Subcutaneous abdominal adipose tissue (tissue), 5 donors: ENCODE data around the gene FXYD5.

Experiments
- H3K27ac ChIP-seq: one replicate; pipeline ENCODE4 v1.7.0; 2013; ENCODE audit warnings: low read depth, mild to moderate bottlenecking, inconsistent platforms, low read length, moderate library complexity
- H3K27me3 ChIP-seq, 5 donors: one replicate each; pipeline ENCODE4 v1.7.0; 2013; ENCODE audit warnings: low read length in 5 of 5, inconsistent platforms in 1 of 5; ENCODE audit not compliant: control insufficient read depth in 5 of 5, insufficient read depth in 4 of 5
- H3K36me3 ChIP-seq, 5 donors: one replicate each; pipeline ENCODE4 v1.7.0; 2013; ENCODE audit warnings: low read length in 5 of 5; ENCODE audit not compliant: control insufficient read depth in 5 of 5, insufficient read depth in 5 of 5
- H3K4me1 ChIP-seq, 5 donors: one replicate each; pipeline ENCODE4 v1.7.0; 2013; ENCODE audit warnings: low read length in 5 of 5, mild to moderate bottlenecking in 3 of 5, moderate library complexity in 1 of 5; ENCODE audit not compliant: control insufficient read depth in 5 of 5, insufficient read depth in 5 of 5
- H3K4me3 ChIP-seq, 5 donors: one replicate each; pipeline ENCODE4 v1.7.0; 2013; ENCODE audit warnings: low read length in 5 of 5, low read depth in 1 of 5
- H3K9ac ChIP-seq, 5 donors: one replicate each; pipeline ENCODE4 v1.7.0; 2013; ENCODE audit warnings: low read length in 5 of 5, mild to moderate bottlenecking in 4 of 5, moderate library complexity in 3 of 5
- H3K9me3 ChIP-seq, 5 donors: one replicate each; pipeline ENCODE4 v1.7.0; 2013; ENCODE audit warnings: low read length in 5 of 5; ENCODE audit not compliant: control insufficient read depth in 5 of 5
- donor health status: healthy.
- donor health status: healthy.
- donor health status: healthy.
- donor health status: healthy.
- donor health status: healthy.

FXYD5 gene

GRCh38 chr19:35155441-35155840, 906 bp downstream of the FXYD5 start:
- Histone ChIP-seq H3K36me3 (peaks cover 3 to 36% (median 22%) of the 10 kb centered on the region in 5 donors), H3K27me3 (peaks cover 5 to 33% (median 16%) of the 10 kb centered on the region in 5 donors), H3K9ac (peak overlapping the region in 4 of 5 donors; percentile 57 to 85 (median 74)), H3K4me1 (peaks cover 0 to 38% (median 30%) of the 10 kb centered on the region in 5 donors), H3K9me3 (no peaks in the 10 kb centered on the region), H3K4me3 (peak overlapping the region; percentile 71 to 90 (median 87)), H3K27ac (peak overlapping the region; percentile 74)

DNA sequence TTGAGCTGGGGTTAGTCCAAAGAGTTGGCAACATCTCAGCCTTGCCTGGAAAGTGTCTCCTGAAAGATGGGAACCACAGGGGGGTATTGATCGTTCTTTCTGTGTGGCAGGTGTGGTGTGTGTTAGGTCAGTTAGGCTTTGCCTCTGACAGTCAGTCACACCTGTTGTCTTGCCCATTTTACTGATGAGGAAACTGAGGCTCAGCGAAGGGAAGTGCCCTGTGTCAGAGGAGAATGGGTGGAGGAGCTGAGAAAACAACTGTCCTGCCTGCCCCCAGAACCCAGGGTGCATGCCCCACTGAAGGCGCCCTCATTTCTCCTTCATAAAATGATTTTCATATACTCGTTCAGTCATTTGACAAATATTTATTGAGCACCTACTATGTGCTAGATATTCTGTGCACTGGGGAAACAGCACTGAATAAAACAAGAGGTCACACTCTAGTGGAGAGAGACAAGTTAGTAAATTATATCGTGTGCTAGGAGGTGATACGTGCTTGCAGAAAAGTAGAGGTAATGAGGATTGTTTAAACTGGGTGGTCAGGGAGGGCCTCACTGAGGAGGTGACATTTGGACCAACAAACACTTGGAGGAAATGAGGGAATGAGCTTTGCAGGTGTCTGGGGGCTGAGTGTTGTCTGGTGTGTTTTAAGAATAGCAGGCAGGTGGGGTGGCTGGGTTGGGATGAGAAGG, 1.6 kb downstream of the FXYD5 start:
- peak overlapping the region; percentile 57 to 90 (median 71) for H3K4me3 ChIP-seq
- H3K9me3 ChIP-seq, result no peaks in the 10 kb centered on the region
- peaks cover 3 to 42% (median 28%) of the 10 kb centered on the region in 5 donors for H3K36me3 ChIP-seq
- H3K4me1 ChIP-seq, result peaks cover 0 to 38% (median 30%) of the 10 kb centered on the region in 5 donors
- peaks cover 5 to 33% (median 16%) of the 10 kb centered on the region in 5 donors for H3K27me3 ChIP-seq
- H3K27ac ChIP-seq, result no peak overlapping the region
- peak overlapping the region in 2 of 5 donors; percentile 73 to 85 for H3K9ac ChIP-seq

GRCh38 chr19:35156673-35157014, 2.1 kb downstream of the FXYD5 start:
- Histone ChIP-seq H3K36me3 (peaks cover 3 to 47% (median 33%) of the 10 kb centered on the region in 5 donors), H3K4me1 (peaks cover 0 to 38% (median 30%) of the 10 kb centered on the region in 5 donors), H3K4me3 (no peak overlapping the region), H3K27me3 (peaks cover 5 to 33% (median 13%) of the 10 kb centered on the region in 5 donors), H3K27ac (no peak overlapping the region), H3K9ac (no peak overlapping the region), H3K9me3 (no peaks in the 10 kb centered on the region)

- Histone ChIP-seq H3K36me3 (peaks cover 3 to 55% (median 40%) of the 10 kb centered on the region in 5 donors), H3K4me3 (no peak overlapping the region), H3K27ac (no peak overlapping the region), H3K4me1 (peaks cover 0 to 34% (median 30%) of the 10 kb centered on the region in 5 donors), H3K9ac (no peak overlapping the region), H3K9me3 (peaks cover 0 to 6% (median 5%) of the 10 kb centered on the region in 5 donors), H3K27me3 (peaks cover 5 to 33% (median 13%) of the 10 kb centered on the region in 5 donors)
These were observed 2.9 kb downstream of the FXYD5 start for GRCh38 chr19:35157431-35157830.

GRCh38 chr19:35159606-35160005, 5.1 kb downstream of the FXYD5 start:
- peaks cover 0 to 21% (median 8%) of the 10 kb centered on the region in 5 donors for H3K27me3 ChIP-seq
- peaks cover 5 to 75% (median 57%) of the 10 kb centered on the region in 5 donors for H3K36me3 ChIP-seq
- no peak overlapping the region for H3K9ac ChIP-seq
- no peak overlapping the region for H3K4me3 ChIP-seq
- peaks cover 7 to 18% (median 11%) of the 10 kb centered on the region in 5 donors for H3K9me3 ChIP-seq
- peaks cover 0 to 19% (median 18%) of the 10 kb centered on the region in 5 donors for H3K4me1 ChIP-seq
- H3K27ac ChIP-seq, result no peak overlapping the region

DNA sequence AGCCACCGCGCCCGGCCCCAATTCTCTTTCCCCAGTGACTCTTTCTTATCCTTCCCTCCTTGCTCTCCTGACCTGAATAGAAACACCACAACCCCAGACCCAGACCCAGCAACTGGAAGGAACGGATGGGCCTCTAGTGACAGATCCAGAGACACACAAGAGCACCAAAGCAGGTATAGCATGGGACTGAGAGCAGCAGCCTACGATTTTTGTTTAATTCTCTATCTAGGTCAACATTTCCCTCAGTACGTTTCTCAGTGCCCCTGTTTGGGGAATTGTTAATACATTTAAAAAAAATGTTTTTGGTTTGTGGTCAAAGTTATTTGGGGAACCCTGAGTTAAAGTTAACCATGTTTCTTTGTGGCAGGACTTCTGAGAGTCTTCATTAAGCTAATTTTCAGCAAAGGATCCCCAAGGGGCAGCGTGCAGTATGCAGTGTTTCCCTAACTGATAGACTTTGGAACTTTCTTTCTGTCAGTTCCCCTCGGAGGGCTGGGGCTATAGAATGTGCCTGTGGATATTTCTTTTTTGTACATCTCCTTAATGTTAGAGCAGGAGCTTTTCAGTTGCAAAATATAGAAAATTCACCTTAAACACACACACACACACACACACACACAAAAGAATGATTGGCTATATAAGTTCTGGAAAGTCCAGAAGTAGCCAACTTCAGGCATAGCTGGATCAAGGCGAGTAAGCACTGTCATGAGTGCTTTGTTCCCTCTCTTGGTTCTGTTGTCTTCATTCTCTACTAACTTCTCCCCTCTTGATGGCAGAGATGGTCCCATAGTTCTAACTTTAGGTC, 6.3 kb downstream of the FXYD5 start:
- Histone ChIP-seq H3K9ac (no peak overlapping the region), H3K36me3 (peaks cover 5 to 86% (median 67%) of the 10 kb centered on the region in 5 donors), H3K27me3 (peaks cover 0 to 9% (median 0%) of the 10 kb centered on the region in 5 donors), H3K4me3 (no peak overlapping the region), H3K9me3 (peaks cover 7 to 25% (median 11%) of the 10 kb centered on the region in 5 donors), H3K27ac (no peak overlapping the region), H3K4me1 (peaks cover 0 to 10% (median 6%) of the 10 kb centered on the region in 5 donors)

DNA sequence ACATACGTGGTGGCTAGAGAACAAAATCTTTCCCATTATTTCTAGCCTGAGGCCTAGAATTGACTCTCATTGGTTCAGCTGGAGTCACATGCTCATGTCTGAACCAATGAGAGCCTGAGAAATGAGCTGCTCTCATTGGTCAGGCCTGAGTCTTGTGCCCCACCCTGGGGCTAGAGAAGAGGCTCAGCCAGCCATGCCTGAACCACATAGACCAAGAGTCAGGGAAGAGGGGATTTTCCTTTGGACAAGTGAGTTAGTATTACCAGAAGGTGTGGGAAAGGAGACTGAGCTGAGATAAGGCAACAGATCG, 6.9 kb downstream of the FXYD5 start:
- Histone ChIP-seq H3K27ac (no peak overlapping the region), H3K4me3 (no peak overlapping the region), H3K36me3 (peaks cover 5 to 91% (median 73%) of the 10 kb centered on the region in 5 donors), H3K9me3 (peaks cover 11 to 30% (median 15%) of the 10 kb centered on the region in 5 donors), H3K9ac (no peak overlapping the region), H3K4me1 (peaks cover 0 to 5% (median under 1%) of the 10 kb centered on the region in 5 donors), H3K27me3 (peaks cover 0 to 5% (median 0%) of the 10 kb centered on the region in 5 donors)

- Histone ChIP-seq H3K36me3 (peaks cover 5 to 88% (median 76%) of the 10 kb centered on the region in 5 donors), H3K9me3 (peaks cover 15 to 35% (median 18%) of the 10 kb centered on the region in 5 donors), H3K4me3 (no peak overlapping the region), H3K27ac (no peak overlapping the region), H3K27me3 (no peaks in the 10 kb centered on the region), H3K9ac (no peak overlapping the region), H3K4me1 (peaks cover 0 to 6% (median 0%) of the 10 kb centered on the region in 5 donors)
These were observed 8.2 kb downstream of the FXYD5 start for GRCh38 chr19:35162471-35163326.

DNA sequence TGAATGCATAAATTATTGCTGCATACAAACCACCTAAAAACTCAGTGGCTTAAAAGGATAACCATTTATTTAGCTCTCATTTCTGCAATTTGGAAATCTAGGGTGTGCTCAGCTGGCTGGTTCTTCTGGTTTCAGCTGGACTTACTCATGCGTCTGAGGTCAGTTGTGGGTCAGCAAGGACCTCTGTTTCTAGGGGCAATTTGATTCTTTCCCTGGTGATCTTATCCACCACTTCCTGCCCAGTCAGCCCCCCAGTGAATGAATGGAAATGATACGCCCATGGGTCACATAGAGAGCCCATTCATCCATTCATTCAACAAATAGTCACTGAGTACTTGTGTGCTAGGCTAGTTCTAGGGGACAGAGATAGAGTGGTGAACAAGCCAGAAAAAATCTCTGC, 9.9 kb downstream of the FXYD5 start:
- H3K27me3 ChIP-seq, result no peaks in the 10 kb centered on the region
- no peak overlapping the region for H3K4me3 ChIP-seq
- no peak overlapping the region for H3K27ac ChIP-seq
- peaks cover 0 to 10% (median 0%) of the 10 kb centered on the region in 5 donors for H3K4me1 ChIP-seq
- H3K9ac ChIP-seq, result no peak overlapping the region
- H3K36me3 ChIP-seq, result peaks cover 2 to 81% (median 68%) of the 10 kb centered on the region in 5 donors
- H3K9me3 ChIP-seq, result peaks cover 15 to 35% (median 18%) of the 10 kb centered on the region in 5 donors
